Esophagus muscularis mucosa (tissue), 3 donors: ENCODE results near the gene EIF2S2.

Experiments
- EP300 ChIP-seq: sonication (generic); formaldehyde crosslinking; IDR thresholded peaks from one replicate; pipeline ENCODE4 v1.6.1; 2017; ENCODE audit warnings: antibody characterized with exemption
- POLR2A ChIP-seq: fragments of 450-650 bp; IDR thresholded peaks from one replicate; pipeline ENCODE4 v1.6.1; 2017; ENCODE audit warnings: antibody characterized with exemption, moderate library complexity, mild to moderate bottlenecking, low read depth
- POLR2AphosphoS5 ChIP-seq, 2 donors: sonication (generic); formaldehyde crosslinking; IDR thresholded peaks; one replicate each; pipeline ENCODE4 v1.6.1; 2017; ENCODE audit warnings: antibody characterized with exemption in 2 of 2

DNA sequence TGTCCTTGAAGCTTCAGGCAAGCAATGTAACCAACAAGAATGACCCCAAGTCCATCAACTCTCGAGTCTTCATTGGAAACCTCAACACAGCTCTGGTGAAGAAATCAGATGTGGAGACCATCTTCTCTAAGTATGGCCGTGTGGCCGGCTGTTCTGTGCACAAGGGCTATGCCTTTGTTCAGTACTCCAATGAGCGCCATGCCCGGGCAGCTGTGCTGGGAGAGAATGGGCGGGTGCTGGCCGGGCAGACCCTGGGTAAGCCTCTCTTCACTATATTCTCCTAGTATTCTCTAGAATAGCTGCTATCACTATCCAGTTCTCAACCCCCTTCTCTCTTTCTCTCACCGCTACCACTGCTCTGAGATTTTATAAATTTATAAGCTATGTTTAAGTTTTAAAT, 40.0 kb downstream of the EIF2S2 start:
- TF ChIP-seq POLR2A, result no peak
- TF ChIP-seq POLR2AphosphoS5 (IDR thresholded peaks at IDR 0.05), result no peak
- TF ChIP-seq EP300, result no peak
